IPS-15b (cell line): Measurements from ENCODE around the gene CLASRP.
"Not testable (repeated sequence)": the region's sequence is repeated elsewhere in the genome, so short reads cannot be mapped to it uniquely, and the experiment has no call there.

Experiments
- H3K27me3 ChIP-seq: one replicate; pipeline ENCODE4 v1.6.1; 2013; ENCODE audit warnings: low read length; ENCODE audit not compliant: control insufficient read depth, insufficient read depth
- H3K36me3 ChIP-seq: one replicate; pipeline ENCODE4 v1.6.1; 2013; ENCODE audit warnings: low read length; ENCODE audit not compliant: control insufficient read depth, insufficient read depth
- H3K4me1 ChIP-seq: one replicate; pipeline ENCODE4 v1.6.1; 2013; ENCODE audit warnings: mild to moderate bottlenecking, low read length; ENCODE audit not compliant: control insufficient read depth, insufficient read depth
- H3K4me3 ChIP-seq: one replicate; pipeline ENCODE4 v1.5.1; 2013; ENCODE audit warnings: low read depth, low read length
- H3K9ac ChIP-seq: one replicate; pipeline ENCODE4 v1.6.1; 2013; ENCODE audit warnings: low read depth, mild to moderate bottlenecking, low read length
- H3K9me3 ChIP-seq: one replicate; pipeline ENCODE4 v1.6.1; 2013; ENCODE audit warnings: mild to moderate bottlenecking, low read length; ENCODE audit not compliant: control insufficient read depth, insufficient read depth

Gene CLASRP

GRCh38 chr19:45118106-45118505 lies 79.3 kb downstream of the CLASRP start:
- no peaks in the 10 kb centered on the region for H3K9me3 ChIP-seq
- no peaks in the 10 kb centered on the region for H3K27me3 ChIP-seq
- H3K9ac ChIP-seq, result no peak overlapping the region
- H3K4me1 ChIP-seq, result peaks cover 6% of the 10 kb centered on the region
- peaks cover 6% of the 10 kb centered on the region for H3K36me3 ChIP-seq
- no peak overlapping the region for H3K4me3 ChIP-seq

DNA sequence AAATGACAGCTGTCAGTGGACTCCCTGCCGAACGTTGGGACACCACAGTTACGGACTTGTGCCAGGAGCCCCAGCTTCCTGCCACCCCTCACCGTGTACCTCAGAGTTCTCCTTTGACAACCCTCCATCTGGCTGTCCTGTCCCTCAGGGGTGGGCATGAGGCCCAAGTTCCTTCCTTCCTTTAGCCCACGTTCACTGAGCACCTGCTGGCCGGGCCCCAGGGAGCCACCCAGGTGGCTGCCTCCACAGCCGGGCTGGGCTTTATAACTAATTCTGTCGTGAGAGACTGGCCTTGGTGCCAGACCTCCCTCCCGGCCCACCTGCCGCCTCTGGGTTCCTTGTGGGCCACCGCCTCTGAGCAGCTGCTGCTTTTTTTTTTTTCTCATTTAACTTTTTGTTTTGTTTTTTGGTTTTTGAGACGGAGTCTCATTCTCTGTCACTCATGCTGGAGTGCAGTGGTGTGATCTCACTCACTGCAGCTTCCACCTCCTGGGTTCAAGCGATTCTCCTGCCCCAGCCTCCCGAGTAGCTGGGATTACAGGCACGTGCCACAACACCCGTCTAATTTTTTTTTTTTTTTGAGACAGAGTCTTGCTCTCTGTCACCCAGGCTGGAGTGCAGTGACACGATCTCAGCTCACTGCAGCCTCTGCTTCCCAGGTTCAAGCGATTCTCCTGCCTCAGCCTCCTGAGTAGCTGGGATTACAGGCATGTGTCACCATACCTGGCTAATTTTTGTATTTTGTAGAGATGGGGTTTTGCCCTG lies 79.9 kb downstream of the CLASRP start:
- H3K4me1 ChIP-seq, H3K4me3 ChIP-seq, H3K36me3 ChIP-seq, H3K9me3 ChIP-seq, H3K27me3 ChIP-seq, H3K9ac ChIP-seq: not testable (repeated sequence)

DNA sequence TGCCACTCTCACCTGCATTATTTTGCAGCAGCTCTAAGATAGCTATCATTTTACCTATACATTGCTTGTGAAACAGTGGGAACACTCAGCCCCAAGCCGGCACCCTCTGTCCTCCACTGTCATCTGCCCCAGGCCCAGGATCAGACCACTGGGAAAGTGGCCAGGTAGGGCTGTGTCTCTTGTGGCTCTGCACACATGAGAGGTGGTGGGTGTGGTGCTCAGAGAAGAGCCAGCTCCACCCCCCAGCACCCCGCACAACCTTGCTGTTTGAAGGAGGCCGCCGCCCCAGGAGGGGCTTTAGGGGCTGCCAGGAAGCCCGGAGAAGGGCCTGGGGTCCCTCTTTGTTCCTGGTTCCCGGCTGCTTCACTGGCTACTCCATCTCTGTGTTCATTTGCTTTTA lies 80.7 kb downstream of the CLASRP start:
- H3K36me3 ChIP-seq, result peaks cover 3% of the 10 kb centered on the region
- no peak overlapping the region for H3K4me3 ChIP-seq
- no peak overlapping the region for H3K9ac ChIP-seq
- no peaks in the 10 kb centered on the region for H3K9me3 ChIP-seq
- H3K27me3 ChIP-seq, result no peaks in the 10 kb centered on the region
- H3K4me1 ChIP-seq, result no peaks in the 10 kb centered on the region
